Measurements from ENCODE around the gene PSMC3IP.

The PSMC3IP gene

DNA sequence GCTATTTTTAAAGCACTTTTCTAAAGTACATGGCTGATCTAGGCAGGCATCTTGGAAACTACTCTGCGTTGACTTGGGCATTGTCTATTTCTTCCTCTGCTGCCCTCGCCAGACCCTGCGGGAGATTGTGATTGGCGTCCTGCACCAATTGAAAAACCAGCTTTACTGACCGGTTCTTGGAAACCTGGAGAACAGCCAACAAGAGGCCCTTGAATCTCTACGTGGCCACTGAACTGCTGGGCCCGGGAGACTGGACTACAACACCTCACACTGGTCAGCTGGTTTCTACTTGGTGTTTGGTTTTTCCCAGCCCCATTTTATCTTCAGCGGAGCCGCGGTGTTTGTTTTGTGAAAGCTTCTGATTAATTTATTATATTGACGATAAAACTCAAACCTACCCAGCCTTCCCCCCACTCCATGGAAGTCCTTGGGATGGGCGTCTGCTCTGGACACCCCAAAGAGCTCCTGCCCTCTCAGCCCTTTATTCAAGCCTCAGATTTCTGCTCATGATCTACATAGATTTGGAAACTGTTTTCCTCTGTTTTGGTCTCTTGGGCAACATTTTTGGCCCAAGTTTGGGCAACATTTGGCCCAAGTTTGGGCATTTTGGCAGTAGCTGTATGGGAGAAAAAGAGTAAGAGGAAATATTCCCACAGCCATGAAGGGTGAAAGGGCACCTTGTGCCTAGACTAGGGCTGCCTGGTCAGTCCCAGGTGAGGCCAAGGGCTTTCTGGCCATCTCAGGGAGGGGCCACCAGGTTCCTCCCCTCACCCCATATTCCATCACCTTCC lies 5.9 kb downstream of the PSMC3IP start:
- Mint-ChIP-seq H3K4me1 (ENCODE audit: low read depth) (peaks cover 33% of the 10 kb centered on the region), H3K27ac (peak overlapping the region; percentile 28), H3K9me3 (ENCODE audit: low read depth) (no peaks in the 10 kb centered on the region), H3K27me3 (no peaks in the 10 kb centered on the region), H3K36me3 (peaks cover 7% of the 10 kb centered on the region), H3K4me3 (no peak overlapping the region)

DNA sequence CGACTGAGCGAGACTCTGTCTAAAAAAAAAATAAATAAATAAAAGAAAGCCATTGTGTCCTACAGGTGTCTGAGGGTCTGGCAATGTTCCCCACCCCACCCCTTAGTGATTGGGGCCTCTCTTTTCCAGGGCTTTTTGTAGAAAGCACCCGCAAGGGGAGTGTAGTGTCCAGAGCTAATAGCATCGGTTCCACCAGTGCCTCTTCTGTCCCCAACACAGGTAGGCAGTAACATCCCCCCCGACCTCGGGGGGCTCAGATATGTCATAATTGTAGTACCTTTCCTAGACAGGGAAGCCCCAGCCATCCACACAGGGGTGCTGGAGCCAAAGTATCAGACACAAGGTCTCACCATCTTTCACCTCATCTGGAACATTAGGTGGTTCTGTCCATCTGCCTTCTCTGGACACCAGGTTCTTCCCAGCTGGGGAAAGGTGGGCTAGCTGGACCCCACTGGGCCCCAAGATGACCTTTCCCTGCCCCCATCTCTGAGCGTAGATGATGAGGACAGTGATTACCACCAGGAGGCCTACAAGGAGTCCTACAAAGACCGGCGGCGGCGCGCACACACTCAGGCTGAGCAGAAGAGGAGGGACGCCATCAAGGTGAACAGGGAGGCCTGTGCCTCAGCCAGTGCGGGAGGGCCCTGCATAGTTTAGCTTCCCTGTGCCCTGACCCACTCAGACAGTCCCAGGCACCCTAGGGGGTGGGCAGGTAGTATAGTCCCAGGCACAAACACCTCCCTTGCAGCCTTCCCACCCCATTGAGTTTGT lies 9.0 kb downstream of the PSMC3IP start:
- Mint-ChIP-seq H3K36me3 (peaks cover 11% of the 10 kb centered on the region), H3K4me1 (ENCODE audit: low read depth) (peaks cover 32% of the 10 kb centered on the region), H3K27me3 (no peaks in the 10 kb centered on the region), H3K9me3 (ENCODE audit: low read depth) (no peaks in the 10 kb centered on the region), H3K27ac (peak overlapping the region; percentile 95), H3K4me3 (peak overlapping the region; percentile 97)

GRCh38 chr17:42566883-42567573 lies 10.5 kb downstream of the PSMC3IP start, which contains the start of gene MLX:
TSS of gene MLX (plus strand) at chr17:42567100. CDS start at chr17:42567125, 25 bp downstream.
- no peaks in the 10 kb centered on the region for H3K27me3 Mint-ChIP-seq
- H3K4me3 Mint-ChIP-seq, result peak within 1 kb of the TSS; percentile 97
- H3K9me3 Mint-ChIP-seq (ENCODE audit: low read depth), result no peaks in the 10 kb centered on the region
- peaks cover 7% of the 10 kb centered on the region for H3K36me3 Mint-ChIP-seq
- peak within 1 kb of the TSS; percentile 95 for H3K27ac Mint-ChIP-seq
- peaks cover 38% of the 10 kb centered on the region for H3K4me1 Mint-ChIP-seq (ENCODE audit: low read depth)

GRCh38 chr17:42566215-42566882 lies 11.2 kb downstream of the PSMC3IP start:
- Mint-ChIP-seq H3K4me3 (peak overlapping the region; percentile 97), H3K27me3 (no peaks in the 10 kb centered on the region), H3K36me3 (peaks cover 7% of the 10 kb centered on the region), H3K4me1 (ENCODE audit: low read depth) (peaks cover 44% of the 10 kb centered on the region), H3K9me3 (ENCODE audit: low read depth) (no peaks in the 10 kb centered on the region), H3K27ac (peak overlapping the region; percentile 94)

- Mint-ChIP-seq H3K27ac (peak overlapping the region; percentile 94), H3K36me3 (peaks cover 7% of the 10 kb centered on the region), H3K27me3 (no peaks in the 10 kb centered on the region), H3K9me3 (ENCODE audit: low read depth) (no peaks in the 10 kb centered on the region), H3K4me1 (ENCODE audit: low read depth) (peaks cover 46% of the 10 kb centered on the region), H3K4me3 (peak overlapping the region; percentile 97)
Measured at GRCh38 chr17:42565523-42566214, 11.9 kb downstream of the PSMC3IP start.

GRCh38 chr17:42564815-42565522 lies 12.6 kb downstream of the PSMC3IP start:
- Mint-ChIP-seq H3K27ac (peak overlapping the region; percentile 41), H3K36me3 (peaks cover 7% of the 10 kb centered on the region), H3K9me3 (ENCODE audit: low read depth) (no peaks in the 10 kb centered on the region), H3K4me1 (ENCODE audit: low read depth) (peaks cover 44% of the 10 kb centered on the region), H3K27me3 (no peaks in the 10 kb centered on the region), H3K4me3 (peak overlapping the region; percentile 59)

GRCh38 chr17:42563950-42564349 lies 13.6 kb downstream of the PSMC3IP start:
- Mint-ChIP-seq H3K36me3 (peaks cover 7% of the 10 kb centered on the region), H3K27ac (peak overlapping the region; percentile 81), H3K4me3 (peak overlapping the region; percentile 93), H3K9me3 (ENCODE audit: low read depth) (no peaks in the 10 kb centered on the region), H3K4me1 (ENCODE audit: low read depth) (peaks cover 38% of the 10 kb centered on the region), H3K27me3 (no peaks in the 10 kb centered on the region)

GRCh38 chr17:42563543-42563942 lies 14.0 kb downstream of the PSMC3IP start:
- peaks cover 7% of the 10 kb centered on the region for H3K36me3 Mint-ChIP-seq
- no peaks in the 10 kb centered on the region for H3K27me3 Mint-ChIP-seq
- no peaks in the 10 kb centered on the region for H3K9me3 Mint-ChIP-seq (ENCODE audit: low read depth)
- peak overlapping the region; percentile 81 for H3K27ac Mint-ChIP-seq
- peaks cover 35% of the 10 kb centered on the region for H3K4me1 Mint-ChIP-seq (ENCODE audit: low read depth)
- peak overlapping the region; percentile 93 for H3K4me3 Mint-ChIP-seq

DNA sequence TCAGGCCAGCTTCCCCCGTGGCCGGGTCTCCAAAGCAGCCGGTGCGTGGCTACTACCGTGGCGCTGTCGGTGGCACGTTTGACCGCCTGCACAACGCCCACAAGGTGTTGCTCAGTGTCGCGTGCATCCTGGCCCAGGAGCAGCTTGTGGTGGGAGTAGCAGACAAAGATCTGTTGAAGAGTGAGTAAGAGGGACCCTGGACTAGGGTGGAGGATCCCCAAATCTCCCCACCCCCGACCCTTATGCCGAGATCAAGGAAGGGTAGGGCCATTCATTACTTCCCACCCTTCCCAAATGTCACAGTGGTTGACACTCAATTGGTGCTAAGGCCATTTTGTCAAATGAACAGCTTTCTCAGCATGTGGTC lies 14.4 kb downstream of the PSMC3IP start:
- Mint-ChIP-seq H3K4me3 (peak overlapping the region; percentile 93), H3K27ac (peak overlapping the region; percentile 50), H3K4me1 (ENCODE audit: low read depth) (peaks cover 32% of the 10 kb centered on the region), H3K36me3 (peaks cover 7% of the 10 kb centered on the region), H3K27me3 (no peaks in the 10 kb centered on the region), H3K9me3 (ENCODE audit: low read depth) (no peaks in the 10 kb centered on the region)

- H3K9me3 Mint-ChIP-seq (ENCODE audit: low read depth), result no peaks in the 10 kb centered on the region
Measured at GRCh38 chr17:42562388-42563142, 15.0 kb downstream of the PSMC3IP start.

GRCh38 chr17:42561897-42562387 lies 15.6 kb downstream of the PSMC3IP start, which contains the start of gene COASY:
TSS of gene COASY (plus strand) at chr17:42562148. CDS start at chr17:42562623, 475 bp downstream.
- peak within 1 kb of the TSS; percentile 93 for H3K4me3 Mint-ChIP-seq
- H3K36me3 Mint-ChIP-seq, result peaks cover 4% of the 10 kb centered on the region

More at GRCh38 chr17:42562388-42563142, 15.0 kb downstream of the PSMC3IP start:
- H3K27me3 Mint-ChIP-seq, result no peaks in the 10 kb centered on the region
- H3K4me3 Mint-ChIP-seq, result peak overlapping the region; percentile 93
- peak overlapping the region; percentile 95 for H3K27ac Mint-ChIP-seq
- peaks cover 5% of the 10 kb centered on the region for H3K36me3 Mint-ChIP-seq
- peaks cover 28% of the 10 kb centered on the region for H3K4me1 Mint-ChIP-seq (ENCODE audit: low read depth)

DNA sequence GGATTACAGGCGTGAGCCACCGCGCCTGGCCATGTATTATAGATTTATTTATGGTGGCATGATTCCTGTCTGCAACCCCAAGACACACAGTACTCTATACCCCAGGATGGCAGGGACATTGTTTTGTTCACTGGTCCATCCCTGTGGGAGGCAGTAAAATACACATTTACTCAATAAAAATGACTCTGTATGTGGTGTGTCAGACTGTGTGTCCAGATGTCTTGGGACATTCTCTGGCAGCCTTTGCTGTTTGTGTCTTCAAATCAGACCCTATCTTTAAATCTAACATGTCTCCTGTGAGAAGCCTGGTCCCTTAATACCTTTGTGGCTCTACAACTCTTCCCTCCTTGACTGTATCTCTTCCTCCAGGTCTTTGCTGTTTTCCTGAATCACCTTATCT lies 17.3 kb downstream of the PSMC3IP start:
- peak overlapping the region; percentile 2 for H3K4me3 Mint-ChIP-seq
- peaks cover 28% of the 10 kb centered on the region for H3K4me1 Mint-ChIP-seq (ENCODE audit: low read depth)
- H3K36me3 Mint-ChIP-seq, result peaks cover 2% of the 10 kb centered on the region
- H3K27me3 Mint-ChIP-seq, result no peaks in the 10 kb centered on the region
- H3K27ac Mint-ChIP-seq, result no peak overlapping the region
- H3K9me3 Mint-ChIP-seq (ENCODE audit: low read depth), result no peaks in the 10 kb centered on the region

More at GRCh38 chr17:42561897-42562387, 15.6 kb downstream of the PSMC3IP start, which contains the start of gene COASY:
- Mint-ChIP-seq H3K4me1 (ENCODE audit: low read depth) (peaks cover 27% of the 10 kb centered on the region), H3K9me3 (ENCODE audit: low read depth) (no peaks in the 10 kb centered on the region), H3K27me3 (no peaks in the 10 kb centered on the region), H3K27ac (peak within 1 kb of the TSS; percentile 95)

DNA sequence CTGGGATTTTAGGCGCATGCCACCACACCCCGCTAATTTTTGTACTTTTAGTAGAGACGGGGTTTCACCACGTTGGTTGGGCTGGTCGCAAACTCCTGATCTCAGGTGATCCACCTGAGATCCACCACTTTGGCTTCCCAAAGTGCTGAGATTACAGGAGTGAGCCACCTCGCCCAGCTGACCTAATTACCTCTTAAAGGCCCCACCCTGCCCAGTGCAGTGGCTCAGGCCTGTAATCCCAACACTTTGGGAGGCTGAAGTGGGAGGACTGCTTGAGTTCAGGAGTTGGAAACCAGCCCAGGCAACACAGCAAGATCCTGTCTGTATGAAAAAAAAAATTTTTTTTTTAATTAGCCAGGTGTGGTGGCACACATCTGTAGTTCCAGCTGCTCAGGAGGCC lies 18.5 kb downstream of the PSMC3IP start:
- no peaks in the 10 kb centered on the region for H3K27me3 Mint-ChIP-seq
- peaks cover 30% of the 10 kb centered on the region for H3K4me1 Mint-ChIP-seq (ENCODE audit: low read depth)
- H3K27ac Mint-ChIP-seq, result no peak overlapping the region
- peaks cover 2% of the 10 kb centered on the region for H3K36me3 Mint-ChIP-seq
- H3K9me3 Mint-ChIP-seq (ENCODE audit: low read depth), result no peaks in the 10 kb centered on the region
- no peak overlapping the region for H3K4me3 Mint-ChIP-seq

Measured in activated naive CD8-positive, alpha-beta T cell (primary cell).